Loucy (cell line): ENCODE measurements around the gene CTIF.

Source experiments
- CTCF ChIP-seq: fragments of 200-600 bp; sonication (generic); conservative IDR thresholded peaks from 2 replicates; pipeline ENCODE4 v1.5.1; 2014; ENCODE audit warnings: mild to moderate bottlenecking, antibody characterized with exemption, low read length
- EZH2phosphoT487 ChIP-seq: fragments of 200-600 bp; IDR thresholded peaks from 2 replicates; pipeline ENCODE4 v1.6.1; 2018; ENCODE audit warnings: antibody characterized with exemption, mild to moderate bottlenecking, moderate library complexity, borderline replicate concordance

- TF ChIP-seq CTCF (no peak), EZH2phosphoT487 (no peak)
These were observed 84.1 kb downstream of the CTIF start for GRCh38 chr18:48622911-48623431.
